ENCODE data around the gene EIF2S3. TPM values are rescaled to one million over a fixed set of nuclear protein-coding genes. Genes with fewer than 3 reads are reported as not detected.

Gene EIF2S3
- total and polyA plus RNA-seq, 10 of the 15 experiments (the other 5 are each of a cell fraction or from before 2014, with no cell fraction given) = 115 to 385 (median 201) TPM

- TF ChIP-seq, protein P1, sequence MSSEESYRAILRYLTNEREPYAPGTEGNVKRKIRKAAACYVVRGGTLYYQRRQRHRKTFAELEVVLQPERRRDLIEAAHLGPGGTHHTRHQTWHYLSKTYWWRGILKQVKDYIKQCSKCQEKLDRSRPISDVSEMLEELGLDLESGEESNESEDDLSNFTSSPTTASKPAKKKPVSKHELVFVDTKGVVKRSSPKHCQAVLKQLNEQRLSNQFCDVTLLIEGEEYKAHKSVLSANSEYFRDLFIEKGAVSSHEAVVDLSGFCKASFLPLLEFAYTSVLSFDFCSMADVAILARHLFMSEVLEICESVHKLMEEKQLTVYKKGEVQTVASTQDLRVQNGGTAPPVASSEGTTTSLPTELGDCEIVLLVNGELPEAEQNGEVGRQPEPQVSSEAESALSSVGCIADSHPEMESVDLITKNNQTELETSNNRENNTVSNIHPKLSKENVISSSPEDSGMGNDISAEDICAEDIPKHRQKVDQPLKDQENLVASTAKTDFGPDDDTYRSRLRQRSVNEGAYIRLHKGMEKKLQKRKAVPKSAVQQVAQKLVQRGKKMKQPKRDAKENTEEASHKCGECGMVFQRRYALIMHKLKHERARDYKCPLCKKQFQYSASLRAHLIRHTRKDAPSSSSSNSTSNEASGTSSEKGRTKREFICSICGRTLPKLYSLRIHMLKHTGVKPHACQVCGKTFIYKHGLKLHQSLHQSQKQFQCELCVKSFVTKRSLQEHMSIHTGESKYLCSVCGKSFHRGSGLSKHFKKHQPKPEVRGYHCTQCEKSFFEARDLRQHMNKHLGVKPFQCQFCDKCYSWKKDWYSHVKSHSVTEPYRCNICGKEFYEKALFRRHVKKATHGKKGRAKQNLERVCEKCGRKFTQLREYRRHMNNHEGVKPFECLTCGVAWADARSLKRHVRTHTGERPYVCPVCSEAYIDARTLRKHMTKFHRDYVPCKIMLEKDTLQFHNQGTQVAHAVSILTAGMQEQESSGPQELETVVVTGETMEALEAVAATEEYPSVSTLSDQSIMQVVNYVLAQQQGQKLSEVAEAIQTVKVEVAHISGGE (CRISPR knock-in tag; IDR thresholded peaks at IDR 0.05) = no peak
- TF ChIP-seq, protein P2, sequence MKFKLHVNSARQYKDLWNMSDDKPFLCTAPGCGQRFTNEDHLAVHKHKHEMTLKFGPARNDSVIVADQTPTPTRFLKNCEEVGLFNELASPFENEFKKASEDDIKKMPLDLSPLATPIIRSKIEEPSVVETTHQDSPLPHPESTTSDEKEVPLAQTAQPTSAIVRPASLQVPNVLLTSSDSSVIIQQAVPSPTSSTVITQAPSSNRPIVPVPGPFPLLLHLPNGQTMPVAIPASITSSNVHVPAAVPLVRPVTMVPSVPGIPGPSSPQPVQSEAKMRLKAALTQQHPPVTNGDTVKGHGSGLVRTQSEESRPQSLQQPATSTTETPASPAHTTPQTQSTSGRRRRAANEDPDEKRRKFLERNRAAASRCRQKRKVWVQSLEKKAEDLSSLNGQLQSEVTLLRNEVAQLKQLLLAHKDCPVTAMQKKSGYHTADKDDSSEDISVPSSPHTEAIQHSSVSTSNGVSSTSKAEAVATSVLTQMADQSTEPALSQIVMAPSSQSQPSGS (IDR thresholded peaks at IDR 0.05; ENCODE audit: low read length) = peak; percentile 69
- TF ChIP-seq, protein P3, sequence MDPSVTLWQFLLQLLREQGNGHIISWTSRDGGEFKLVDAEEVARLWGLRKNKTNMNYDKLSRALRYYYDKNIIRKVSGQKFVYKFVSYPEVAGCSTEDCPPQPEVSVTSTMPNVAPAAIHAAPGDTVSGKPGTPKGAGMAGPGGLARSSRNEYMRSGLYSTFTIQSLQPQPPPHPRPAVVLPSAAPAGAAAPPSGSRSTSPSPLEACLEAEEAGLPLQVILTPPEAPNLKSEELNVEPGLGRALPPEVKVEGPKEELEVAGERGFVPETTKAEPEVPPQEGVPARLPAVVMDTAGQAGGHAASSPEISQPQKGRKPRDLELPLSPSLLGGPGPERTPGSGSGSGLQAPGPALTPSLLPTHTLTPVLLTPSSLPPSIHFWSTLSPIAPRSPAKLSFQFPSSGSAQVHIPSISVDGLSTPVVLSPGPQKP (IDR thresholded peaks at IDR 0.05; ENCODE audit: low read depth, low read length) = peak; percentile 70; the same call in 1 of the 2 replicates
- TF ChIP-seq ZBED1 (IDR thresholded peaks at IDR 0.05; ENCODE audit: borderline replicate concordance) = no peak; the same call in 1 of the 2 replicates
- TF ChIP-seq EZH2 (IDR thresholded peaks at IDR 0.05; ENCODE audit: borderline replicate concordance, control insufficient read depth, low read depth, low read length) = no peak
- no peak for TF ChIP-seq JUNB (IDR thresholded peaks at IDR 0.05)
Observed at GRCh38 chrX:24054182-24055042, at the start of gene EIF2S3 (continued).
